Activated CD8-positive, alpha-beta memory T cell treated with anti-CD3 and anti-CD28 coated beads for 36 hours (primary cell): ENCODE data around the gene PSMA2. TPM values are rescaled to one million over a fixed set of nuclear protein-coding genes. Genes with fewer than 3 reads are reported as not detected.

Source experiments
- CTCF ChIA-PET: fragments of 350-600 bp; sonication (Branson Sonifier 250); formaldehyde crosslinking; loops from one replicate; lab custom pipeline; 2021; ENCODE audit warnings: antibody characterized with exemption; lab: Charles Lee
- POLR2A ChIA-PET: fragments of 350-600 bp; sonication (Branson Sonifier 250); formaldehyde crosslinking; loops from one replicate; lab custom pipeline; 2021; ENCODE audit warnings: antibody characterized with exemption; lab: Charles Lee
- total RNA-seq, 2 experiments: library from RNA; stranded (reverse); gene quantifications; one replicate each; pipeline ENCODE4 v1.2.3, GENCODE V29; 2021

Gene PSMA2
- total RNA-seq, 2 experiments from 2014 or later: 185 to 191 TPM

- ChIA-PET CTCF (interaction anchor here (1.0 kb wide), 1 partner anchor 26 kb away, joined by 6 read pairs; no protein-coding TSS in a partner anchor), POLR2A (no interaction called here)
Observed at GRCh38 chr7:42869131-42870020, 62.6 kb downstream of the PSMA2 start.

GRCh38 chr7:42868480-42868879 lies 63.5 kb downstream of the PSMA2 start:
- POLR2A ChIA-PET: interaction anchor here (0.6 kb wide), 1 partner anchor 8 kb away, joined by 5 read pairs; no protein-coding TSS in a partner anchor
- CTCF ChIA-PET: interaction anchor here (0.7 kb wide), 1 partner anchor 730 kb away, joined by 4 read pairs; no protein-coding TSS in a partner anchor

Other genes with a start within 250 kb of the PSMA2 start
- gene C7orf25, start 20.1 kb downstream of the PSMA2 start, total RNA-seq: 1 to 10 TPM; 5.6 to 6.8 TPM
- 10 to 100 TPM; 72.5 to 77.2 TPM for gene MRPL32, start 202 bp upstream of the PSMA2 start, total RNA-seq
- not detected for gene HECW1, start 180.5 kb upstream of the PSMA2 start, total RNA-seq